ENCODE data around the gene POMT2.

POMT2 gene

GRCh38 chr14:77301103-77301502 is 19.6 kb downstream of the POMT2 start:
- TF ChIP-seq CTCF (IDR thresholded peaks at IDR 0.05; ENCODE audit: low read length) (peak; percentile 98), EZH2 (IDR thresholded peaks at IDR 0.05; ENCODE audit: borderline replicate concordance, low read length) (no peak)
- Histone ChIP-seq H3K27ac (ENCODE audit: low read depth, low read length, poor library complexity, severe bottlenecking) (no peak overlapping the region), H4K20me1 (ENCODE audit: insufficient read depth, low read length) (no peaks in the 10 kb centered on the region), H3K9me2 (ENCODE audit: low read depth, low read length) (no peaks in the 10 kb centered on the region), H3K79me2 (ENCODE audit: insufficient read depth, low read length) (no peaks in the 10 kb centered on the region), H3K27me3 (ENCODE audit: insufficient read depth, low read length) (no peaks in the 10 kb centered on the region), H3K36me3 (ENCODE audit: insufficient read depth, low read length) (no peaks in the 10 kb centered on the region), H3F3A (ENCODE audit: insufficient read depth, low read length) (no peaks in the 10 kb centered on the region), H3K9me3 (ENCODE audit: low read length) (no peaks in the 10 kb centered on the region), H3K4me2 (ENCODE audit: low read length) (no peak overlapping the region), H3K4me3 (ENCODE audit: low read depth, low read length, poor library complexity, severe bottlenecking) (no peak overlapping the region), H2AFZ (ENCODE audit: low read length) (no peak overlapping the region), H3K4me1 (ENCODE audit: insufficient read depth, low read length, severe bottlenecking) (no peaks in the 10 kb centered on the region), H3K9ac (ENCODE audit: low read length) (no peak overlapping the region)

- H4K20me1 ChIP-seq (ENCODE audit: insufficient read depth, low read length): no peaks in the 10 kb centered on the region
- no peaks in the 10 kb centered on the region for H3K9me3 ChIP-seq (ENCODE audit: low read length)
- TF ChIP-seq EZH2 (IDR thresholded peaks at IDR 0.05; ENCODE audit: borderline replicate concordance, low read length): no peak
- no peak for TF ChIP-seq CTCF (IDR thresholded peaks at IDR 0.05; ENCODE audit: low read length)
- H3K27me3 ChIP-seq (ENCODE audit: insufficient read depth, low read length): no peaks in the 10 kb centered on the region
- no peaks in the 10 kb centered on the region for H3K4me1 ChIP-seq (ENCODE audit: insufficient read depth, low read length, severe bottlenecking)
- H3K9me2 ChIP-seq (ENCODE audit: low read depth, low read length): no peaks in the 10 kb centered on the region
- H3K36me3 ChIP-seq (ENCODE audit: insufficient read depth, low read length): no peaks in the 10 kb centered on the region
- no peak overlapping the region for H3K4me2 ChIP-seq (ENCODE audit: low read length)
- no peak overlapping the region for H3K9ac ChIP-seq (ENCODE audit: low read length)
- H3K79me2 ChIP-seq (ENCODE audit: insufficient read depth, low read length): no peaks in the 10 kb centered on the region
- H2AFZ ChIP-seq (ENCODE audit: low read length): no peak overlapping the region
- no peak overlapping the region for H3K27ac ChIP-seq (ENCODE audit: low read depth, low read length, poor library complexity, severe bottlenecking)
- H3F3A ChIP-seq (ENCODE audit: insufficient read depth, low read length): no peaks in the 10 kb centered on the region
- no peak overlapping the region for H3K4me3 ChIP-seq (ENCODE audit: low read depth, low read length, poor library complexity, severe bottlenecking)
These were observed 20.9 kb downstream of the POMT2 start for GRCh38 chr14:77299771-77300170.

- H3K79me2 ChIP-seq (ENCODE audit: insufficient read depth, low read length): no peaks in the 10 kb centered on the region
- no peak for TF ChIP-seq EZH2 (IDR thresholded peaks at IDR 0.05; ENCODE audit: borderline replicate concordance, low read length)
- no peak for TF ChIP-seq CTCF (IDR thresholded peaks at IDR 0.05; ENCODE audit: low read length)
These were observed 23.8 kb downstream of the POMT2 start for GRCh38 chr14:77296906-77297305.

More at GRCh38 chr14:77296906-77297305, 23.8 kb downstream of the POMT2 start:
- no peak overlapping the region for H3K27ac ChIP-seq (ENCODE audit: low read depth, low read length, poor library complexity, severe bottlenecking)
- H3K9me2 ChIP-seq (ENCODE audit: low read depth, low read length): no peaks in the 10 kb centered on the region
- H4K20me1 ChIP-seq (ENCODE audit: insufficient read depth, low read length): no peaks in the 10 kb centered on the region
- no peaks in the 10 kb centered on the region for H3K27me3 ChIP-seq (ENCODE audit: insufficient read depth, low read length)
- no peak overlapping the region for H3K4me3 ChIP-seq (ENCODE audit: low read depth, low read length, poor library complexity, severe bottlenecking)
- H3K36me3 ChIP-seq (ENCODE audit: insufficient read depth, low read length): peaks cover 6% of the 10 kb centered on the region; the same call in 1 of the 2 replicates
- no peaks in the 10 kb centered on the region for H3F3A ChIP-seq (ENCODE audit: insufficient read depth, low read length)
- no peaks in the 10 kb centered on the region for H3K4me1 ChIP-seq (ENCODE audit: insufficient read depth, low read length, severe bottlenecking)
- H3K9ac ChIP-seq (ENCODE audit: low read length): no peak overlapping the region
- H3K9me3 ChIP-seq (ENCODE audit: low read length): no peaks in the 10 kb centered on the region
- no peak overlapping the region for H3K4me2 ChIP-seq (ENCODE audit: low read length)
- H2AFZ ChIP-seq (ENCODE audit: low read length): no peak overlapping the region
